ENCODE data around the gene NTN4. TPM values are rescaled to one million over a fixed set of nuclear protein-coding genes. Genes with fewer than 3 reads are reported as not detected.

The NTN4 gene
- total and polyA plus RNA-seq, 12 donors, result 10.1 to 62.5 (median 42.4) TPM

DNA sequence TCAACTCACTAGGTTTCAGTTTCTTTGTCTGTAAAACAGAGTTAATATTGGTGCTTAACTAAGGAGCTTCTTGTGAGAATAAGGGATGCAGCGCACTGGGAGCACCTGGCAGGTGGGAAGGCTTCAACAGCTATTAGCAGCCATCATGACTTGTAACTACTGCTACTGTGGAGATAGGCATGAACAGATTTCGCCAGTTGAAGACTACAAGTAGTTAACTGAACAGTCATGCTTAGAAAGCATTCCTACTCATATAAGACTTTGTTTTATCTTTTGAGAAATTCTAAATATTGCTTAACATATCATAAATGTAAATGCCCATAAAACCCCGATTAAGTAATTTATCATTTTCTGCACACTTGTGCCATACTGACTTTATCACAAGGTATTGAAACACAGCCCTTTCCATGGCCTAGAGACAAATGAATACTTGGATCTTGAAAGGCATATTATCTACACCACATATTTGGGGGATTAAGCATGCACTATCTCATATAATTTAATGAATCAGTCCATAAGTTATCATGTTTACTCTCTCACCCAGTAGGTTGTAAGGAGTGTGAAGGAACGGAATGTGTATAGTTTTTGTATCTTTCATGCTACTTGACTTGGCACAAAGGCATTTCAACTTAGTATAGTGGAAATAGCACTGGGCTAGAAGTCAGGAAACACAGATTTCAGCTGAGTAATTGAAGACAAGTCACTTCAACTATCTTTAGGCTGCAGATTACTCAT lies 16.1 kb downstream of the NTN4 start:
- Histone ChIP-seq H3K27me3 (no peaks in the 10 kb centered on the region), H3K4me3 (no peak overlapping the region), H3K36me3 (replicated peaks in 1 of 2) (no peaks in the 10 kb centered on the region), H3K9me3 (replicated peaks in 1 of 3) (no peaks in the 10 kb centered on the region), H3K27ac (no peak overlapping the region), H3K4me1 (replicated peaks in 1 of 2) (no peaks in the 10 kb centered on the region)
- intact Hi-C loops (cut with DNase I), result no loop called here
- TF ChIP-seq POLR2A (IDR thresholded peaks at IDR 0.05), result no peak
- TF ChIP-seq, protein P1, sequence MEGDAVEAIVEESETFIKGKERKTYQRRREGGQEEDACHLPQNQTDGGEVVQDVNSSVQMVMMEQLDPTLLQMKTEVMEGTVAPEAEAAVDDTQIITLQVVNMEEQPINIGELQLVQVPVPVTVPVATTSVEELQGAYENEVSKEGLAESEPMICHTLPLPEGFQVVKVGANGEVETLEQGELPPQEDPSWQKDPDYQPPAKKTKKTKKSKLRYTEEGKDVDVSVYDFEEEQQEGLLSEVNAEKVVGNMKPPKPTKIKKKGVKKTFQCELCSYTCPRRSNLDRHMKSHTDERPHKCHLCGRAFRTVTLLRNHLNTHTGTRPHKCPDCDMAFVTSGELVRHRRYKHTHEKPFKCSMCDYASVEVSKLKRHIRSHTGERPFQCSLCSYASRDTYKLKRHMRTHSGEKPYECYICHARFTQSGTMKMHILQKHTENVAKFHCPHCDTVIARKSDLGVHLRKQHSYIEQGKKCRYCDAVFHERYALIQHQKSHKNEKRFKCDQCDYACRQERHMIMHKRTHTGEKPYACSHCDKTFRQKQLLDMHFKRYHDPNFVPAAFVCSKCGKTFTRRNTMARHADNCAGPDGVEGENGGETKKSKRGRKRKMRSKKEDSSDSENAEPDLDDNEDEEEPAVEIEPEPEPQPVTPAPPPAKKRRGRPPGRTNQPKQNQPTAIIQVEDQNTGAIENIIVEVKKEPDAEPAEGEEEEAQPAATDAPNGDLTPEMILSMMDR (IDR thresholded peaks at IDR 0.05), result no peak
- WGBS, 4 donors, result 81 to 95% (median 90%) methylated on average over 4 of the region's 4 CpGs
- DNase-seq, result no peak

- no peak overlapping the region for H3K27ac ChIP-seq
- H3K4me1 ChIP-seq (replicated peaks in 1 of 2), result no peaks in the 10 kb centered on the region
- H3K27me3 ChIP-seq, result no peaks in the 10 kb centered on the region
- DNase-seq, result no peak
- H3K9me3 ChIP-seq (replicated peaks in 1 of 3), result no peaks in the 10 kb centered on the region
- H3K4me3 ChIP-seq, result no peak overlapping the region
- intact Hi-C loops (cut with DNase I), result no loop called here
- 89 to 97% (median 95%) methylated on average over 6 of the region's 6 CpGs for WGBS, 4 donors
- no peaks in the 10 kb centered on the region for H3K36me3 ChIP-seq (replicated peaks in 1 of 2)
- TF ChIP-seq, protein P1 (IDR thresholded peaks at IDR 0.05), result no peak
- TF ChIP-seq POLR2A (IDR thresholded peaks at IDR 0.05), result no peak
Observed at GRCh38 chr12:95773320-95773719, 17.2 kb downstream of the NTN4 start.

GRCh38 chr12:95767703-95768102 lies 22.9 kb downstream of the NTN4 start:
- no peak overlapping the region for H3K27ac ChIP-seq
- no peaks in the 10 kb centered on the region for H3K27me3 ChIP-seq
- no peak overlapping the region for H3K4me3 ChIP-seq
- intact Hi-C loops (cut with DNase I), result no loop called here
- 79 to 83% (median 82%) methylated on average over 6 of the region's 6 CpGs for WGBS, 4 donors
- H3K4me1 ChIP-seq (replicated peaks in 1 of 2), result peaks cover 13 to 24% of the 10 kb centered on the region in 2 donors
- TF ChIP-seq, protein P1 (IDR thresholded peaks at IDR 0.05), result no peak
- no peak for TF ChIP-seq POLR2A (IDR thresholded peaks at IDR 0.05)
- DNase-seq, result no peak
- no peaks in the 10 kb centered on the region for H3K9me3 ChIP-seq (replicated peaks in 1 of 3)
- no peaks in the 10 kb centered on the region for H3K36me3 ChIP-seq (replicated peaks in 1 of 2)

GRCh38 chr12:95766356-95767019 lies 24.1 kb downstream of the NTN4 start:
- intact Hi-C loops (cut with DNase I), result no loop called here
- Histone ChIP-seq H3K27ac (no peak overlapping the region), H3K36me3 (replicated peaks in 1 of 2) (no peaks in the 10 kb centered on the region), H3K27me3 (no peaks in the 10 kb centered on the region), H3K4me1 (replicated peaks in 1 of 2) (peaks cover 14 to 32% of the 10 kb centered on the region in 2 donors), H3K4me3 (no peak overlapping the region), H3K9me3 (replicated peaks in 1 of 3) (no peaks in the 10 kb centered on the region)
- no peak for DNase-seq
- TF ChIP-seq, protein P1 (IDR thresholded peaks at IDR 0.05), result no peak
- no peak for TF ChIP-seq POLR2A (IDR thresholded peaks at IDR 0.05)
- 56 to 65% (median 60%) methylated on average over 7 of the region's 7 CpGs for WGBS, 4 donors
